IPS-18a (cell line): Measurements from ENCODE around the gene PUM1.
"Not testable (repeated sequence)": the region's sequence is repeated elsewhere in the genome, so short reads cannot be mapped to it uniquely, and the experiment has no call there.

Experiments
- H3K27ac ChIP-seq: one replicate; pipeline ENCODE4 v1.5.1; 2013; ENCODE audit warnings: low read length
- H3K27me3 ChIP-seq: one replicate; pipeline ENCODE4 v1.6.1; 2013; ENCODE audit warnings: mild to moderate bottlenecking, low read length; ENCODE audit not compliant: control insufficient read depth, insufficient read depth
- H3K36me3 ChIP-seq: one replicate; pipeline ENCODE4 v1.6.1; 2013; ENCODE audit warnings: low read depth, low read length; ENCODE audit not compliant: control insufficient read depth
- H3K4me1 ChIP-seq: one replicate; pipeline ENCODE4 v1.6.1; 2013; ENCODE audit warnings: low read depth, low read length; ENCODE audit not compliant: control insufficient read depth
- H3K4me3 ChIP-seq: one replicate; pipeline ENCODE4 v1.5.1; 2013; ENCODE audit warnings: low read length
- H3K9ac ChIP-seq: one replicate; pipeline ENCODE4 v1.6.1; 2013; ENCODE audit warnings: mild to moderate bottlenecking, low read length, moderate library complexity
- H3K9me3 ChIP-seq: one replicate; pipeline ENCODE4 v1.6.1; 2013; ENCODE audit warnings: low read depth, low read length; ENCODE audit not compliant: control insufficient read depth

The PUM1 gene

DNA sequence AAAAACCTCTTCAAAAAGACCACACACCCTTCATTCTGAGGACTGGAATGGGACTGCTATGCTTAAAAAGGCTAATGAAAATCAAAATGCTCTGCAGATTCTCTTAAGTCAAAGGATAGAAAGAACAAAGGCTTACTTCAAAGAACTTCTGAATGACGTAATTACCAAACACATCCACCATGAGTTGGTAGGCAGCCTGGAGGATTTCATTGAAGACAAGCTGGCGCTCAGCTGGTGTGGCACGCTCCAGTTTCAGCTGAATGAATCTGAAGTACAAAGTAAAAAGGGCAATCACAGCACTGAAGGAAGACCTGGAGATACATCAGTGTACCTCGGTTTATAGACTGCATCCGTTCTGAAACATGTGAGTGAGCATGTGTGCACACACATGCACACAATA is 113.4 kb downstream of the PUM1 start:
- Histone ChIP-seq H3K36me3 (peaks cover 87% of the 10 kb centered on the region), H3K9me3 (no peaks in the 10 kb centered on the region), H3K27ac (no peak overlapping the region)

DNA sequence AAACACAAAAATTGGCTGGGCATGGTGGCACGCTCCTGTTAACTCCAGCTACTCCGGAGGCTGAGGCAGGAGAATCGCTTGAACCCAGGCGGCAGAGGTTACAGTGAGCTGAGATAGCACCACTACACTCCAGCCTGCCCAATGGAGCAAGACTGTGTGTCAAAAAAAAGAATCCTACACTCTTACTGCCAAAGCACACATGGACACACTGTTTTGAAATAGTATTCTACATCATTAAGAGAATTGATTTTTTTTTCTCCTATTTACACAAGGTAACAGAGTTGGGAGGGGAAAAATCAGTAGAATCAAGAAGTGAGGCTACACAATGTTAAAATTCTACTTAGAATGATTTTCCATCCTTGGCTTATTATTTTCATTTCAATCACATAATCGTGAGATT is 114.8 kb downstream of the PUM1 start:
- Histone ChIP-seq H3K27ac (no peak overlapping the region), H3K36me3 (peaks cover 85% of the 10 kb centered on the region), H3K4me3 (no peak overlapping the region), H3K9me3 (no peaks in the 10 kb centered on the region), H3K27me3 (no peaks in the 10 kb centered on the region), H3K9ac (no peak overlapping the region), H3K4me1 (no peaks in the 10 kb centered on the region)

More for the DNA sequence above, 113.4 kb downstream of the PUM1 start:
- Histone ChIP-seq H3K4me1 (no peaks in the 10 kb centered on the region), H3K9ac (no peak overlapping the region), H3K27me3 (no peaks in the 10 kb centered on the region), H3K4me3 (no peak overlapping the region)

DNA sequence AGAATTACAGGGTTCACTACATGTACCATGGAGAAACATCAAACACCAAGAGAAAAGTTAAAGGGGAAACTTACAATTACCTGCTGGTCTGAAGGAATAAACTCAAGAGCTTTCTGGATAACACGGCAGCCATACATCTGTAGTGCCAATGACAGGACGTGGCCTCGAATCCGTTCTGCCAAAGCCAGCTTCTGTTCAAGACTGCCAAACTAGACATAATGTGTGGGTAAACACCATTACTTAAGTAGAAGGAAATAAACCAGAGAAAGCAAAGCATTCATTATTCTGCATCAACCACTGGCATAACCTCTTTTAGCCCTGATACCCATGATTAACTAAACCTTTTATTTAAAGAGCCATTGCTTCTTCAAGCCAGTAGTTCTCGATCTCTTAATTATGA is 115.5 kb downstream of the PUM1 start:
- Histone ChIP-seq H3K9ac (no peak overlapping the region), H3K36me3 (peaks cover 90% of the 10 kb centered on the region), H3K27ac (no peak overlapping the region), H3K9me3 (no peaks in the 10 kb centered on the region), H3K4me1 (no peaks in the 10 kb centered on the region), H3K4me3 (no peak overlapping the region), H3K27me3 (no peaks in the 10 kb centered on the region)

DNA sequence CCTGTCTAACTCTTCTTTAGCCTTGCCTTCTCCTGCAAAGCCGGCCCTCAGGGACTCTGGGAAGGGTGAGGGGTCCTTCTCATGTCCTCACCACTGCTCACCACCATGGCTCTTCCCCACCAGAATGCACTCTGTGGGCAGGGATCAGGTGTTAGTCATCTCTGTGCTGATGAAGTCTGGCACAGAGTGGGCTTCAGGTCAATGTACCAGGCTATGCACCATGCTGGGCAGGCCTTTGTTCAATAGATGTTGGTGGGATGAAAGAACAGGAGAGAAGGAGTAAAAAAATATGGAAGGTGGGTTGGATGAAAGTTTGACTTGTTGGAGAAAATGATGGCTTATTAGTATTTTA is 116.1 kb downstream of the PUM1 start:
- not testable (repeated sequence) for H3K4me3 ChIP-seq, H3K27ac ChIP-seq, H3K9ac ChIP-seq, H3K9me3 ChIP-seq, H3K4me1 ChIP-seq, H3K27me3 ChIP-seq
- H3K36me3 ChIP-seq = peaks cover 91% of the 10 kb centered on the region

DNA sequence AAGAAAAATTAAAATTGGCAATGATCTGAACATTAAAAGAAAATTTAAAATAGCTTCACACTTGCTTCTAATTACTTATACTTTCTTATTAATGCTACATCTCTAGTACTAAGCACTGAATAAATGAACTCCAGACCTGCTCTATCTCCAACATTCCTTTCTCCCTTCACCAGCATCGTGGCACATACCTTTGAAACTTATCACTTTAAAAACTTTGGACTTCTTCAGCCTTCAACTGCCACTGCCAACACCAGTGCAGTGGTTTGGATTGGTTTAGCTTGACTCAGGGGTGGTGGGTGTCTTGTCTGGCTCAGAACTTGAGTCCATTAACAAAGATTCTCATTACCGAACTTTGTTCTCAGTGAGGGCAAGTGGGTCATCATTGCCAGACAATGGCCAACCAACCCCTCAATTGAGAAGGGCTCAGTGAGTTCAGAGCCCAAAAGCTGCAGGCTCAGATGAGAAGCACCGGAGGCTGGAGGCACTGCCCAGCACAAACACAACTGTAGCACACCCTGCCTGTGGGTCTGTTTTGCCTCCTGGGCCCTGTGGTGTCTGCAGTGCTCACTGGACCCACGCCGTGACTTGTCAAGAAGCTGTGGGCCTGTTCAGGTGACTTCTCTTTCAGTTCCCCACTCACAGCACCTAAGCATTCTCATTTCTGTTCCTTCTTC is 116.6 kb downstream of the PUM1 start:
- not testable (repeated sequence) for H3K27ac ChIP-seq, H3K9me3 ChIP-seq, H3K4me3 ChIP-seq, H3K4me1 ChIP-seq, H3K9ac ChIP-seq, H3K27me3 ChIP-seq
- peaks cover 90% of the 10 kb centered on the region for H3K36me3 ChIP-seq

DNA sequence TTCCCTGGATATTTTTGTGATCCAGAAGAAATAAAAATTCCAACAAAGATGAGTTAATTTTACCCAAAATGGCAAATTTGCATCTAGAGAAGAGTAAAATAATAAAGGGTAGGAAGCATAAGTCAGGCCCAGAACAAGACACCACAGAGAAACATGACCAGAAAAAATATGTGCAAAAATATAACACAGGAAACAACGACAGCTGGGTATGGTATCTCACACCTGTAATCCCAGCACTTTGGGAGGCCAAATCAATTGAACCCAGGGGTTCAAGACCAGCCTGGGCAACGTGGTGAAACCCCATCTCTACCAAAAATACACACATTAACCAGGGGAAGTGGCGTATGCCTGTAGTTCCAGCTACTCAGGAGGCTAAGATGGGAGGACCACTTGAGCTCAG is 117.2 kb downstream of the PUM1 start:
- Histone ChIP-seq H3K4me1 (no peaks in the 10 kb centered on the region), H3K27me3 (no peaks in the 10 kb centered on the region), H3K4me3 (no peak overlapping the region), H3K36me3 (peaks cover 90% of the 10 kb centered on the region), H3K9me3 (no peaks in the 10 kb centered on the region), H3K9ac (no peak overlapping the region), H3K27ac (no peak overlapping the region)

DNA sequence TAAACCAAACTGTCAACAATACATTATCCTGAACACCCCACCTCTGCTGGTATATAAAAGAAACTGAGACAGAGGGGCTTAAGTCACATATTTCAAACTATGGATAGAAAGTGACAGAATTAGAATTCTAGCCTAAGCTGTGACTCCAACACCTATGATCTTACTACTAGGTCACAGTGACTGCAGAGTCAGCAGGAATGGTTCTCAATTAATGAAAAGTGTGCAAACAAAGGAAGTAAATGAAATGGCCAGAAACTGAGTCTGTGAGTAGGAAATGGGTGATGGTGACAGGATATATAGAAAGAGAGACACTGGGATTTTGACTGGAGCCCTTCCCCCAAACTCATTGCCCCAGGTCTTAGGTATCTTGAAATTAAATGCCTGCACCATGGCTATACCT is 118.3 kb downstream of the PUM1 start:
- no peak overlapping the region for H3K27ac ChIP-seq
- H3K4me3 ChIP-seq = no peak overlapping the region
- H3K4me1 ChIP-seq = no peaks in the 10 kb centered on the region
- H3K9ac ChIP-seq = no peak overlapping the region
- H3K27me3 ChIP-seq = no peaks in the 10 kb centered on the region
- H3K36me3 ChIP-seq = peaks cover 90% of the 10 kb centered on the region
- no peaks in the 10 kb centered on the region for H3K9me3 ChIP-seq

DNA sequence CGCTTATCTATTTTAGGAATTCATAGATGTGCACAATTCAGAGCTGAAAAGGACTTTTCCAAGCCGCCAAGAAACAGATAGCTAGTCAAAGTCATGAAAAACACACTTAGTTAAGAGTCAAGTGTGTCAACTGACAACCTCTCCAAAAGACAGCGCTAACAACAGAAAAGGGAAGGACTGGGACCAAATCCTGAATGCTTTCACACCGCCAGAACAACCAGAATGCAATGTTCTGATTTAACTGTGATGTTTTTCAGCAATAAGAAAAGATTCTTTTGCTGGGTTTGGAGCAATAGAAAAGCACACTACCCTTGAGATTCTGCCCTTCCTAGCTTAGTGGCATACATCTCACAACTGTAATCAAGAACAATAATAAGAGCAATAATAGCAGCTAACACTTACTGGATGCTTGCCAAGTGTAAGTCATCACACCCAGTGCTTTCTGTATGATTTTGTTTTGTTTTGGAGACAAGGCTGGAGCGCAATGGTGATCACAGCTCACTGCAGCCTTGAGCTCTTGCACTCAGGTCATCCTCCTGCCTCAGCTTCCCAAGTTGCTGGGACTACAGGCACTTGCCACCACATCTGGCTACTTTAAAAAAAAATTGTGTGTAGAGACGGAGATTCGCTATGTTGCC is 123.1 kb downstream of the PUM1 start:
- Histone ChIP-seq H3K27ac (no peak overlapping the region), H3K4me1 (no peaks in the 10 kb centered on the region), H3K9me3 (no peaks in the 10 kb centered on the region), H3K4me3 (no peak overlapping the region), H3K36me3 (peaks cover 85% of the 10 kb centered on the region), H3K9ac (no peak overlapping the region), H3K27me3 (no peaks in the 10 kb centered on the region)

DNA sequence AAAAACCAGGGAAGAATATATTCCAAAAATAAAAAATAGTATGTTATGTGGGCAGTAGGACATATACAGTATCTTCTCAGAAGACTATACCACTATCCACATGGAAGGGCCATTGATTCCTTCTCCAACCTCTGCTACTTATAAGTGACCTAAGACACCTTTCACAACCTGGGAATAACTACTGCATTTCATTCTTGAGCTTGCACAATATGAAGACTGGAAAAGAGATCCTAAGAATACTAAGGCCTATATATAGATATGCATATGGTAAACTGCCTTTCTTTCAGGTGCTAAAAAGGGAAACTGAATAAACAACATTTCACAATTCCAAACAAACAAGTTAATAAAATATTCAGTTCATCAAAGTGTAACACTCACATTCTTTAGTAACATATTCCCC is 125.0 kb downstream of the PUM1 start:
- H3K36me3 ChIP-seq = peaks cover 82% of the 10 kb centered on the region
- no peaks in the 10 kb centered on the region for H3K27me3 ChIP-seq
- no peak overlapping the region for H3K9ac ChIP-seq
- H3K4me1 ChIP-seq = no peaks in the 10 kb centered on the region
- H3K9me3 ChIP-seq = no peaks in the 10 kb centered on the region
- H3K27ac ChIP-seq = no peak overlapping the region
- no peak overlapping the region for H3K4me3 ChIP-seq

DNA sequence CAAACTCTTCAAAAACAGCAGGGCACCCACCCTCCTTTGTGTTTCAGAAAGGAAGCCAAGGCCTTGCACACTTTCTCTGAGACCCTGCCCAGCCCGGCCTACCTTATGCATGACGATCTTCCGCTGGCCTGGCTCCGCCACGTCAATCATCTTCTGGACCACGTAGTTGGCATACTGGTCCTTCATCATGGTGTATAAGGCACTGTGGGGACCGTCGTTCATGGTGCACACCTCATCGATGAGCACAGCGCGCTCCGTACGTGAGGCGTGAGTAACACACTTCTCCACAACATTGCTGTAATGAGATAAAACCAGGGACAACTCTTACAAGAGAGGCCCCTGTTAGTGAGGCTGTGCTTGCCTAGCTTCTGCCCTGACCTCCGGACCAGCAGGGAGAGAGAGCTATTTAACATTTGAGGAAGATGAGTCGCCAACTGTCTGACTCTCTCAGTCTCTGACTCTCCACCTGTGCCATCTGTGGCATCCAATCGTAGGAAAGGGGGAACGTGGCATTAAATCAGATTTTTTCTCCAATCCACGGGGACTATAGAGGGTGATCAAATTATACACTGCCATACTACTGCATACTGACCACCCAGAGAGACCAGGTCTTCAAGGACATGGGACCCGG is 128.9 kb downstream of the PUM1 start:
- Histone ChIP-seq H3K9ac (no peak overlapping the region), H3K9me3 (no peaks in the 10 kb centered on the region), H3K27me3 (no peaks in the 10 kb centered on the region), H3K4me1 (no peaks in the 10 kb centered on the region), H3K4me3 (no peak overlapping the region), H3K36me3 (peaks cover 82% of the 10 kb centered on the region), H3K27ac (no peak overlapping the region)

DNA sequence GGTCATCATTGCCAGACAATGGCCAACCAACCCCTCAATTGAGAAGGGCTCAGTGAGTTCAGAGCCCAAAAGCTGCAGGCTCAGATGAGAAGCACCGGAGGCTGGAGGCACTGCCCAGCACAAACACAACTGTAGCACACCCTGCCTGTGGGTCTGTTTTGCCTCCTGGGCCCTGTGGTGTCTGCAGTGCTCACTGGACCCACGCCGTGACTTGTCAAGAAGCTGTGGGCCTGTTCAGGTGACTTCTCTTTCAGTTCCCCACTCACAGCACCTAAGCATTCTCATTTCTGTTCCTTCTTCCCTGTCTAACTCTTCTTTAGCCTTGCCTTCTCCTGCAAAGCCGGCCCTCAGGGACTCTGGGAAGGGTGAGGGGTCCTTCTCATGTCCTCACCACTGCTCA is 129.8 kb downstream of the PUM1 start:
- H3K36me3 ChIP-seq = peaks cover 76% of the 10 kb centered on the region
- H3K4me1 ChIP-seq, H3K4me3 ChIP-seq, H3K27me3 ChIP-seq, H3K9me3 ChIP-seq, H3K27ac ChIP-seq, H3K9ac ChIP-seq: not testable (repeated sequence)

DNA sequence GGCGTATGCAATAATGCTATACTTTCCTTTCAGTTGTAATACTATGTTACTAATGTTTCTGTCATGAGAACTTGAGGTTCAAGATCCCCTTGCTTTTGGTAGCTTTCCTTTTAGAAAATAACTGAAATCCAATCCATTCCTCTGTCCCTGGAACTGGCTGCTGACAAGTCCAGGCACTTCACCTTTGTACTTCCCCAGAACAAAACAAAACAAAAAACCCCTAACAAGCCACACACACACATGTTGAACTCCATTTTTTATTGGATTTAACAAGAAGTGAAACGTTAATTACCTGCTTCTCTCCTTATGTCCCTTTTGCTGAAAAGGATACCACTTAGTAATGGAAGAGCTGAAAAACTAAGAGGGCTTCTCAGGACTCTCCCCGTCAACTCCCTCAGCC is 130.9 kb downstream of the PUM1 start:
- Histone ChIP-seq H3K36me3 (peaks cover 65% of the 10 kb centered on the region), H3K27ac (no peak overlapping the region), H3K27me3 (no peaks in the 10 kb centered on the region), H3K4me1 (no peaks in the 10 kb centered on the region), H3K9me3 (no peaks in the 10 kb centered on the region), H3K9ac (no peak overlapping the region), H3K4me3 (no peak overlapping the region)
